GM19463 (cell line): ENCODE measurements around the gene CRYBB2.
"Not testable (repeated sequence)": the region's sequence is repeated elsewhere in the genome, so short reads cannot be mapped to it uniquely, and the experiment has no call there.

Experiments used
- ATAC-seq: cut with Tn5 transposase; IDR thresholded peaks from one replicate; pipeline ENCODE4 v1.9.1; 2021; ENCODE audit warnings: mild to moderate bottlenecking, moderate library complexity; ENCODE audit not compliant: unreplicated experiment

The CRYBB2 gene

GRCh38 chr22:25232301-25232700, 12.9 kb downstream of the CRYBB2 start:
- ATAC-seq = no peak

DNA sequence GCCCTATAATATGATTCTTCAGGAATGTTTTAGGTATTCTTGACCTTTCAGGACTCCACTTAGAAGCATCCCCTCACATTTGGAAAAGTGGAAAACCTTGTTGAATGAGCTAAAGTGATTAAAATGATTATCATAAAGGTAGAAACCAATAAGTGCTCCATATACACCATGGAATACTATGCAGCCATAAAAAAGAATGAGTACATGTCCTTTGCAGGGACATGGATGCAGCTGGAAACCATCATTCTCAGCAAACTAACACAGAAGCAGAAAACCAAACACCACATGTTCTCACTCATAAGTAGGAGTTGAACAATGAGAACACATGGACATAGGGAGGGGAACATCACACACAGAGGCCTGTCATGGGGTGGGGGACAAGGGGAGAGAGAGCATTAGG, 14.3 kb downstream of the CRYBB2 start:
- ATAC-seq = not testable (repeated sequence)

- peak; percentile 44 for ATAC-seq
These were observed 16.3 kb downstream of the CRYBB2 start for GRCh38 chr22:25235547-25236290.

DNA sequence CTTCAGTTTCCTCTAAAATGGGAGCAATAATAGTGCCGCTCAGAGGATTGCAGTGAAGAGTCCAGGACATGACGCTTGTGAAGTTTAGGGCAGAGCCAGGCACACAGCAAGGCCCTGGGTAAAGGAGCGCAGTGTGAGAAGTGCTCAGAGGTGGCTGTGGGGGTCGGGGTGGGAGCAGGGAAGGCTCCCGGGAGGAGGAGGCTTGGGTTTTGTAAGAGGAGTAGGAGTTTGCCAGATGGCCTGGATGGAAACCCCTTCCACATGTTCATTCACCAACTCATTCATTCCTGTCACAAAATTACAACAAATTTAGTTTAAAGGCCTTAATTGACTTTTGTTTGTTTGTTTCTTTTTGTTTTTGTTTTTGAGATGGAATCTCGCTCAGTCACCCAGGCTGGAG, 17.0 kb downstream of the CRYBB2 start:
- ATAC-seq = no peak

DNA sequence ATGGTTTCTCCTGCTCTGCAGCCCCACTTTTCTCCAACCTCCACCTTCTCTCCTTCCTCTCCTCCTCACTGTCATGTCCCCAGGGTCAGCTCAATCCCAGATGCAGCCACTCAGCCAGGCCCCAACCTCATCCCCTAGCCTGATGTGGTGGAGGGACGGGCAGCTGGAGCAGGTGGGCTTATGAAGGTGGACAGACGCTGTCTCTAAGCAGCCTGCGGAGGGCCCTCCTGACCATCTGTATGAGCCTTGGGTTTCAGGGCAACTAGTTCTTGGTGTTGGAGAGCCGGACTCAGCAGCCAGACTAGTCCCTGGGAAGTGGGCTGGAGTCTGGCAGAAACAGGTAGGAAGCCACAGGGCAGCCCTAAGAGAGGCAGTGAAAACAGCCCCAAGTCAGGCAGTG, 18.1 kb downstream of the CRYBB2 start:
- ATAC-seq = no peak

GRCh38 chr22:25238058-25238457, 18.6 kb downstream of the CRYBB2 start:
- not testable (repeated sequence) for ATAC-seq

- not testable (repeated sequence) for ATAC-seq
These were observed 35.7 kb downstream of the CRYBB2 start for GRCh38 chr22:25255169-25255568.

GRCh38 chr22:25267567-25267966, 48.1 kb downstream of the CRYBB2 start:
- ATAC-seq = not testable (repeated sequence)

GRCh38 chr22:25268902-25269301, 49.5 kb downstream of the CRYBB2 start:
- ATAC-seq = not testable (repeated sequence)

- ATAC-seq = not testable (repeated sequence)
These were observed 50.6 kb downstream of the CRYBB2 start for GRCh38 chr22:25270061-25270460.

- not testable (repeated sequence) for ATAC-seq
These were observed 53.8 kb downstream of the CRYBB2 start for GRCh38 chr22:25273231-25273630.

DNA sequence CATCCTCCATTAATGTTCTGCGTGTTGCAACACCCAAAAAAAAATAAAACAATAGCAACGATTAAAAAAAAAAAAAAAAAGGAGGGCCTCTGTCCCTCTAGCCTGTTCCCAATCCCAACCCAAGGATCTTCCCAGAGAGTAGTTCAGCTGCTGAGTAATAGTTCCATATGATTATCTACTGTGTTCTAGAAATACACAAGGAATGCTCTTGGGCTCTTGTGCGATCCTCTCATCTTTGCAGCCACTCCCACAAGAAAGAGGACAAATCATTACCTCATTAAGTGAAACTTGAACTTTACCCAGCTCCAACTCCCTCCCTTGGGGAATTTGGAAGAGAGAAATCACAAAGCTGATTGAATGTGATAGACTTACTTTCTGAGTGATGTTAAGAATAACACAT, 54.5 kb downstream of the CRYBB2 start:
- not testable (repeated sequence) for ATAC-seq

DNA sequence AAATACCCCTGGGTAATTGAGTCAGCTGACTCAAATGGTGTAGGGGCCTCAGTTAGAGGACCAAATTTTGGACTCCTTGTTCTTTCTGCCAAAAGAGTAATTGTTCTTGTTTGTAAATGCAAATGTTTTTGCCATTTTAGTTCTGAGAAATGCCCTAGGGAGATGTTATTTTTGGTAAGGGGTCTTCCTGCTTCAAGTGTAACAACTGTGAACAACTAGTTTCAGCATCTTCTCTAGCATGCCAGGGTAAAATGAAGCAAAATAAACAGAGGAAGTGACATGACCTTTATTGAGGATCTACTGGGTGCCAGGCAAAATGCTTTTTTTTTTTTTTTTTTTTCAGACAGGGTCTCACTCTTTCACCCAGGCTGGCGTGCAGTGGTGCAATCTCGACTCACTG, 60.7 kb downstream of the CRYBB2 start:
- ATAC-seq = not testable (repeated sequence)
